ENCODE data around the gene IDH3A. TPM values are rescaled to one million over a fixed set of nuclear protein-coding genes. Genes with fewer than 3 reads are reported as not detected.

The IDH3A gene
- total and polyA plus RNA-seq, 2 donors: 45.7 to 69.5 TPM

DNA sequence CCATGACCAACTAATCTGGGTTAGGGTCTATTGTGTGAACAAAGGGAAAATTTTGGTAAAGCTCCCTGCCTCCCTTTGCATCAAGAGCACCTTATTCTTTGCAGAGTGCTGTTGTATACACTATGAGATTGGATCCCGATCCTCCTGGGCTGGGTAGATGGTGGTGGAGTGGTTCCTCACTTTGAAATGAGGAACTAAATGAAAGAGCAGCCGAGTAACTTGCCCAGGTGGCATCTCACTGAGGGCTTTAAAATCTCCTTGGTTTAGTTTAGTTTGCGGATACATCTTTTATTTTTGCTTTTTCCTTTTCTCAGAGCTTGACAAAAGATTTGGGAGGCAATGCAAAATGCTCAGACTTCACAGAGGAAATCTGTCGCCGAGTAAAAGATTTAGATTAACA, 19.4 kb downstream of the IDH3A start:
- Histone ChIP-seq H3K27ac (ENCODE audit: low read depth in 1 of 2, low read length in 1 of 2) (peak overlapping the region; percentile 83 to 93), H3K36me3 (ENCODE audit: control insufficient read depth in 2 of 2, insufficient read depth in 2 of 2, low read length in 1 of 2) (peaks cover 57 to 88% of the 10 kb centered on the region in 2 donors)

GRCh38 chr15:78170848-78171773, 21.9 kb downstream of the IDH3A start:
- Histone ChIP-seq H3K4me3 (ENCODE audit: low read length in 2 of 2) (no peak overlapping the region), H3K27ac (ENCODE audit: low read depth in 1 of 2, low read length in 1 of 2) (peak overlapping the region; percentile 62 to 85), H3K9me3 (ENCODE audit: control insufficient read depth in 2 of 2, insufficient read depth in 1 of 2, low read length in 1 of 2) (peaks cover 0 to 5% of the 10 kb centered on the region in 2 donors), H3K27me3 (ENCODE audit: control insufficient read depth in 2 of 2, insufficient read depth in 1 of 2, low read length in 1 of 2) (no peaks in the 10 kb centered on the region), H3K36me3 (ENCODE audit: control insufficient read depth in 2 of 2, insufficient read depth in 2 of 2, low read length in 1 of 2) (peaks cover 38 to 64% of the 10 kb centered on the region in 2 donors), H3K4me1 (ENCODE audit: control insufficient read depth in 2 of 2, insufficient read depth in 2 of 2, low read length in 2 of 2) (peaks cover 65 to 92% of the 10 kb centered on the region in 2 donors)
- peak in 1 of 9 donors; percentile 63 for DNase-seq (ENCODE audit: low read depth in 6 of 9, low spot score in 9 of 9)
- 85% methylated on average over 17 of the region's 17 CpGs for WGBS

More for the DNA sequence above, 19.4 kb downstream of the IDH3A start:
- peaks cover 0 to 5% of the 10 kb centered on the region in 2 donors for H3K9me3 ChIP-seq (ENCODE audit: control insufficient read depth in 2 of 2, insufficient read depth in 1 of 2, low read length in 1 of 2)
- no peaks in the 10 kb centered on the region for H3K27me3 ChIP-seq (ENCODE audit: control insufficient read depth in 2 of 2, insufficient read depth in 1 of 2, low read length in 1 of 2)
- H3K4me3 ChIP-seq (ENCODE audit: low read length in 2 of 2): no peak overlapping the region
- 9% methylated on average over 5 of the region's 5 CpGs for WGBS
- DNase-seq (ENCODE audit: low read depth in 6 of 9, low spot score in 9 of 9): peak in 1 of 9 donors; percentile 64
- H3K4me1 ChIP-seq (ENCODE audit: control insufficient read depth in 2 of 2, insufficient read depth in 2 of 2, low read length in 2 of 2): peaks cover 43 to 69% of the 10 kb centered on the region in 2 donors

DNA sequence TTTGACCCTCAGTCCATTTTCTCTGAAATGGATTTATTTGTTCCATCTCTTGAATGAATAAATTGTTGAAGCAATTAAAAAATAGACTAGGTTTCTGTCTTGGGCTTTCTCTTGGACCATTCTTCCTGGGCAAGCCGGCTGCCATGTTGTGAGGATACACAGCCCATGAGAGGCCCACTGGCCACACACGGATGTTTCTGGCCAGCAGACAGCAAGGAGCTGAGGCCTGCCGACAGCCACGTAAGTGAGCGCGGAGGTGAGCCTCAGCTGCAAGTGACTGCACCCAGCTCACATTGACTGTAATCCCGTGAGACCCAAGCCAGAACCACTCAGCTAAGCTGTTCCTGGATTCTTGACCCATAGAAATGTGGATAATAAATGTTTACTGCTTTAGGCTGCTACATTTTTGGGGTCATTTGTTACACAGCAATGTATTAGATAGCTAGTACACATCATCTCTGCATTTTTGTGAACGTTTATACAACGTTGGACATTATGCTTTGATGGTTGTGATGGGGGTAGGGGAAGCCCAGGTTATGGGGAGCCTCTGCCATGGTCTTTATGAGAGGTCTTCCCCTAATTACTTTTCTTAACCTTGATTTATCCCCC, 22.8 kb downstream of the IDH3A start:
- 97% methylated on average over 9 of the region's 9 CpGs for WGBS
- peaks cover 0 to 5% of the 10 kb centered on the region in 2 donors for H3K9me3 ChIP-seq (ENCODE audit: control insufficient read depth in 2 of 2, insufficient read depth in 1 of 2, low read length in 1 of 2)
- no peak overlapping the region for H3K4me3 ChIP-seq (ENCODE audit: low read length in 2 of 2)
- no peaks in the 10 kb centered on the region for H3K27me3 ChIP-seq (ENCODE audit: control insufficient read depth in 2 of 2, insufficient read depth in 1 of 2, low read length in 1 of 2)
- peaks cover 61 to 90% of the 10 kb centered on the region in 2 donors for H3K4me1 ChIP-seq (ENCODE audit: control insufficient read depth in 2 of 2, insufficient read depth in 2 of 2, low read length in 2 of 2)
- peaks cover 30 to 55% of the 10 kb centered on the region in 2 donors for H3K36me3 ChIP-seq (ENCODE audit: control insufficient read depth in 2 of 2, insufficient read depth in 2 of 2, low read length in 1 of 2)
- DNase-seq (ENCODE audit: low read depth in 6 of 9, low spot score in 9 of 9): no peak
- peak overlapping the region in 1 of 2 donors; percentile 85 for H3K27ac ChIP-seq (ENCODE audit: low read depth in 1 of 2, low read length in 1 of 2)

- Histone ChIP-seq H3K4me3 (ENCODE audit: low read length in 2 of 2) (peak overlapping the region; percentile 29 to 37), H3K4me1 (ENCODE audit: control insufficient read depth in 2 of 2, insufficient read depth in 2 of 2, low read length in 2 of 2) (peaks cover 65 to 91% of the 10 kb centered on the region in 2 donors), H3K27me3 (ENCODE audit: control insufficient read depth in 2 of 2, insufficient read depth in 1 of 2, low read length in 1 of 2) (no peaks in the 10 kb centered on the region), H3K9me3 (ENCODE audit: control insufficient read depth in 2 of 2, insufficient read depth in 1 of 2, low read length in 1 of 2) (peaks cover 0 to 10% of the 10 kb centered on the region in 2 donors), H3K27ac (ENCODE audit: low read depth in 1 of 2, low read length in 1 of 2) (peak overlapping the region; percentile 85 to 91), H3K36me3 (ENCODE audit: control insufficient read depth in 2 of 2, insufficient read depth in 2 of 2, low read length in 1 of 2) (peaks cover 30 to 38% of the 10 kb centered on the region in 2 donors)
- 5% methylated on average over 9 of the region's 9 CpGs for WGBS
- peak in 8 of 9 donors; percentile 73 to 96 (median 85) for DNase-seq (ENCODE audit: low read depth in 6 of 9, low spot score in 9 of 9)
Measured at GRCh38 chr15:78174401-78174800, 25.2 kb downstream of the IDH3A start.

- peaks cover 26 to 29% of the 10 kb centered on the region in 2 donors for H3K36me3 ChIP-seq (ENCODE audit: control insufficient read depth in 2 of 2, insufficient read depth in 2 of 2, low read length in 1 of 2)
- H3K27ac ChIP-seq (ENCODE audit: low read depth in 1 of 2, low read length in 1 of 2): peak overlapping the region; percentile 22 to 91
- no peaks in the 10 kb centered on the region for H3K27me3 ChIP-seq (ENCODE audit: control insufficient read depth in 2 of 2, insufficient read depth in 1 of 2, low read length in 1 of 2)
- peaks cover 0 to 10% of the 10 kb centered on the region in 2 donors for H3K9me3 ChIP-seq (ENCODE audit: control insufficient read depth in 2 of 2, insufficient read depth in 1 of 2, low read length in 1 of 2)
- no peak overlapping the region for H3K4me3 ChIP-seq (ENCODE audit: low read length in 2 of 2)
- 27% methylated on average over 2 of the region's 2 CpGs for WGBS
- peak in 2 of 9 donors; percentile 51 to 73 for DNase-seq (ENCODE audit: low read depth in 6 of 9, low spot score in 9 of 9)
- H3K4me1 ChIP-seq (ENCODE audit: control insufficient read depth in 2 of 2, insufficient read depth in 2 of 2, low read length in 2 of 2): peaks cover 74 to 90% of the 10 kb centered on the region in 2 donors
Measured at GRCh38 chr15:78175330-78175729, 26.2 kb downstream of the IDH3A start.

DNA sequence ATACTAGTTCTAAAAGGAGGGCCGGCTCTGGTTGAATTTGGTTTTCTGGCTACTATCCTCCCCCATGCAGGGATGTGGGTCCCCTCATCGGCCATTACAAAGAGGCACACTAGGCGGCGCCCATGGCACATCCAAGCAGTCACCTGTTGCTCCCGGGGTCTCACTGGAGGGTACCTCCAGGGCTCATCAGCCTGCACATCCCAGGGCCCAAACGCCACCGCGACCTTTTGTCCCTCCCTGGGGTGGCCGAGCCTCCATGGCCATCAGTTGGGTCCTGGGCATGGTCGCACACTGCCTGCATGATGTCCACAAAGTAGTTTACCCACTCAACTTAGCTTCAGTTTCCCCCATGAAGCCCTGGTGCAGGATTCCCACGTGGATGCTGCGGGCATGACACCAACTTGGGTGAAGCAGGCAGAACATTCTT, 28.3 kb downstream of the IDH3A start:
- H3K9me3 ChIP-seq (ENCODE audit: control insufficient read depth in 2 of 2, insufficient read depth in 1 of 2, low read length in 1 of 2): peaks cover 0 to 4% of the 10 kb centered on the region in 2 donors
- H3K27me3 ChIP-seq (ENCODE audit: control insufficient read depth in 2 of 2, insufficient read depth in 1 of 2, low read length in 1 of 2): no peaks in the 10 kb centered on the region
- no peak overlapping the region for H3K4me3 ChIP-seq (ENCODE audit: low read length in 2 of 2)
- peaks cover 5 to 9% of the 10 kb centered on the region in 2 donors for H3K36me3 ChIP-seq (ENCODE audit: control insufficient read depth in 2 of 2, insufficient read depth in 2 of 2, low read length in 1 of 2)
- peaks cover 65 to 81% of the 10 kb centered on the region in 2 donors for H3K4me1 ChIP-seq (ENCODE audit: control insufficient read depth in 2 of 2, insufficient read depth in 2 of 2, low read length in 2 of 2)
- WGBS: 47% methylated on average over 12 of the region's 12 CpGs
- peak in 5 of 9 donors; percentile 62 to 81 (median 70) for DNase-seq (ENCODE audit: low read depth in 6 of 9, low spot score in 9 of 9)
- no peak overlapping the region for H3K27ac ChIP-seq (ENCODE audit: low read depth in 1 of 2, low read length in 1 of 2)

DNA sequence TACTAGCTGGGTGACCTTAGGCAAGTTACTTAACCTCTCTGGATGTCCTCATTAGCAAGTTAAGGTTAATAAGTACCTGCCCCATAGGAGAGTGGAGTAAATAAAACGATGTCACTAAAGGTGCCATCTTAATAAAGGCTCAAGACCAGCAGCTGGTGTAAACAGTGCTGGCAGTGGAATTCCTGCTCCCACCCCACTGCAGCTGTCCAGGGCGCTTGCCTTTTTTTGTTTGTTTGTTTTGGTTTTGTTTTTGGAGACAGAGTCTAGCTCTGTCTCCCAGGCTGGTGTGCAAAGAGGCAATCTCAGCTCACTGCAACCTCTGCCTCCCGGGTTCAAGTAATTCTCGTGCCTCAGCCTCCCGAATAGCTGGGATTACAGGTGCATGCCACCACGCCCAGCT, 28.9 kb downstream of the IDH3A start:
- Histone ChIP-seq H3K27ac (ENCODE audit: low read depth in 1 of 2, low read length in 1 of 2) (no peak overlapping the region), H3K4me1 (ENCODE audit: control insufficient read depth in 2 of 2, insufficient read depth in 2 of 2, low read length in 2 of 2) (peaks cover 59 to 76% of the 10 kb centered on the region in 2 donors), H3K4me3 (ENCODE audit: low read length in 2 of 2) (no peak overlapping the region), H3K36me3 (ENCODE audit: control insufficient read depth in 2 of 2, insufficient read depth in 2 of 2, low read length in 1 of 2) (peaks cover 3 to 5% of the 10 kb centered on the region in 2 donors), H3K9me3 (ENCODE audit: control insufficient read depth in 2 of 2, insufficient read depth in 1 of 2, low read length in 1 of 2) (peaks cover 0 to 4% of the 10 kb centered on the region in 2 donors), H3K27me3 (ENCODE audit: control insufficient read depth in 2 of 2, insufficient read depth in 1 of 2, low read length in 1 of 2) (no peaks in the 10 kb centered on the region)
- DNase-seq (ENCODE audit: low read depth in 6 of 9, low spot score in 9 of 9): no peak
- WGBS: 97% methylated on average over 6 of the region's 6 CpGs

GRCh38 chr15:78179286-78179840, 30.2 kb downstream of the IDH3A start:
- Histone ChIP-seq H3K4me1 (ENCODE audit: control insufficient read depth in 2 of 2, insufficient read depth in 2 of 2, low read length in 2 of 2) (peaks cover 46 to 63% of the 10 kb centered on the region in 2 donors), H3K9me3 (ENCODE audit: control insufficient read depth in 2 of 2, insufficient read depth in 1 of 2, low read length in 1 of 2) (peaks cover 0 to 4% of the 10 kb centered on the region in 2 donors), H3K27ac (ENCODE audit: low read depth in 1 of 2, low read length in 1 of 2) (no peak overlapping the region), H3K4me3 (ENCODE audit: low read length in 2 of 2) (no peak overlapping the region), H3K36me3 (ENCODE audit: control insufficient read depth in 2 of 2, insufficient read depth in 2 of 2, low read length in 1 of 2) (peaks cover 0 to 5% of the 10 kb centered on the region in 2 donors), H3K27me3 (ENCODE audit: control insufficient read depth in 2 of 2, insufficient read depth in 1 of 2, low read length in 1 of 2) (no peaks in the 10 kb centered on the region)
- WGBS: 87% methylated on average over 12 of the region's 12 CpGs
- no peak for DNase-seq (ENCODE audit: low read depth in 6 of 9, low spot score in 9 of 9)

Data from thymus (tissue), 11 donors.